ENCODE data around the gene PGR.

PGR gene

DNA sequence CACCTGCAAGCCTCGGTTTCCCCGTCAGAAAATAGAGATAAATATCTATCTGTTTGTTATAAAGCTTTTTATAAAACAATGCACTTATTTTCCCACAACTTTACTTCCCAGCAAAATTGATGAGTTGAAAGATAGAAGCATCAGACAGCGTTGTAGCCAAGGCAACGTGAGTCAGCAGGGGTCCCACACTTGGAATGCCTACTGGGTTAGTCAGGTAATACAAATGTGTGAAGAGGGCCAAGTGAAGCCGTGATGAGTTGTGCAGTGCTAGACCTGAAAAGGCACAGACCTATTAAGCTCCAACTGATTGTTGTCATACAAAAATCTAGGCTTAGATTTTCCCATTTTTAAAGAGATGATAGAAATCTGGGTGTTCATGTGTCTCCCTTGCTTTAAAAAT lies 118.7 kb downstream of the PGR start:
- DNase-seq (ENCODE audit: low spot score) = no peak

DNA sequence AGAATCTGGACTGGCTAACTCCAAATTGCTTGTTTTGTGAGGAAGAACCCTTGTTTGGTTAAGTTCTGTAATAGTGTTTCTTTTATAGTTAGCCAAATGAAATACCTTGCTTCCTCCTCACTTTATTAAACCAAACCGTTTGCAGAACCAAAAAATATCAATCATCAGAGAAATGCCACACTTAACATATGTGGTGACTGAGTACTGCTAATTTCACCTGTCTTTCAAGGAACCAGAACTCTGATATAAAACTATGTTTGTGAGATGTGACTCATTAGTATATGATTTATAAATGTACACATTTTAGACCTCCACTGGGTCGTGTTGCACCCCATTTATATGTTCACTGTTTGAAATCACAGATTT lies 119.9 kb downstream of the PGR start:
- DNase-seq (ENCODE audit: low spot score) = no peak

DNA sequence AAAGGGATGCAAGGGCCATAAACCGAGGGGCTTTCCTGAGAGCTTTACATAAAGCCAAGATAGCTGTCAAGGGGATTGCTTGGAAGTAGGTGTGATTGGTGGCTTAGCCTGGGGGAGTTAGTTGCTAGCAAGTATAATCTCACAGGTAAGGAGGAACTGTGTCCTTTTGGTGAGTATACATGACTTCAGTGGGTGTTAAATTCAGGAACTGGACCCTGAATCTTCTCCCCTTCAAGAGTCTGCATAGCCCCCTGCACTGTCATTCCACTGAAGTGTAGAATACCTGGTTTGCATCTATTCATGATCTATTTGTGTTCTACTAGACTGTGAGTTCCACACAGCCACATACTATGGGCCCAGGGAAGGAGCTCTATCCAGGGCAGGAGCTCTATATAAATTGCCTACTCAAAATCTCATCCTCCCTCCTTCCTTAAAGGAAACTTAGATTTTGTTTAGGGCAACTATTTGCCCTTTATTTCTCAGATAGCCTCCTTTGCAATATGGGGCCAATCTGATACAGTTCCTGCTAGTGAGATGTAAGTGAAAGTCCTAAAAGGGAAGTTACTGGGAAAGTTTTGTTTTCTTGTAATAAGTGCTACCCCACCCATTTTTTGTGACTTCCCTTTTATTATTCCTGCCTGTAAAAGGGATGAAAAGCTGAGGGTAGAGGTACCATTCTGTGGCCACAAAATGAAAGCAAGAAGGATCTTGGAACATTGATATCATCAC lies 120.5 kb downstream of the PGR start:
- no peak for DNase-seq (ENCODE audit: low spot score)

DNA sequence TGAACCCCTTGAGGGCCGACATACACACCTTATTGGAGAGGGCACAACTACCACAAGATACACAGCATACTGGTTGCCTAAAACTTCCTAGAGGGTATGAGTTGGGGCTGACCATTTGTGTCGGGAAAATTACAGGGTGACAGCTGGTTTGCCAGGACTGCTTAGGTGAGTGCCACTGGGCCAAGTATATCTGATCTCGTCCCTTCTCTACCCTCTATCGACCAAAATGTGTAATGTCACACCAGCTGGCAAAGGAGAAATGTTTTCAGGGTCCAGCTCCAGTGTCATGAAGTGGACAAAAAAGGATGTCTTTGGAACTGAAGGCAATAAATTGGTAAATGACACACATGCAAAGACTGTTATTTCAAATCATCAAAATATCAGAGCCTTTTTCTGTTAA lies 126.1 kb downstream of the PGR start:
- DNase-seq (ENCODE audit: low spot score) = no peak

DNA sequence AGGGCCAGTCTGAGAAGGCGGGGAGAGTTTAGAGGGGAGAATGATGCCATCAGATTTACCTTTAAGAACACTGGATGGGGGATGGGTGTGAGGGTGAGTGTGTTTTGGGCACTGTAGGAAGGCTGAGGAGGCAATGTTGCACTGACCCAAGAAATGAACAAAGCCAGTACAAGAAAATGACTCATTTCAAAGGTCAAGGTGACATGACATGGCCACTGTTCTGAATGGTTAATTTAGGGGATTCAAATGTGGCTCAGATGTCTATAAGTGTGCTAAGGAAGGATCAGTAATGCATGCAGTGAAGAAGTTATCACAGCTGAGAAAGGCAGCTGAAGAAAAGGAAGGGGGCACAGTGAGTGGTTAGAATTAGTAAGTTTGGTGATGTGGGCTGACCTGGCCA lies 129.9 kb downstream of the PGR start:
- DNase-seq (ENCODE audit: low spot score) = no peak

DNA sequence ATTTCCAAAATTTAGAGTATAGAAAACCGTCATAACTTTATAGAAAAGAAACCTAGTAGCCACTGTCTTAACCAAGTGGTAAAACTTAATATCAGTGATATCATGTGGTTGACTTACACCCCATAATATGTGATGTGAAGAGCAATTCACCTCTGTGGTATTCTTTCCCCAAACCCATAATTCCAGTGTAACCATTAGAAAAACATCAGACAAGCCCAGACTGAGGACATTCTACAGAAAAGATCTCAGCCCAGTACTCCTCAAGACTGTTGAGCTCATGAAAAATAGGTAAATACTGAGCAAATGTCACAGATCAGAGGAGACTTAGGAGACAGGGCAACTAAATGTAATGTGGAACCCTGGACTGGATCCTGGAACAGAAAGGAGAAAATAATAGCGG lies 134.6 kb downstream of the PGR start:
- no peak for DNase-seq (ENCODE audit: low spot score)

DNA sequence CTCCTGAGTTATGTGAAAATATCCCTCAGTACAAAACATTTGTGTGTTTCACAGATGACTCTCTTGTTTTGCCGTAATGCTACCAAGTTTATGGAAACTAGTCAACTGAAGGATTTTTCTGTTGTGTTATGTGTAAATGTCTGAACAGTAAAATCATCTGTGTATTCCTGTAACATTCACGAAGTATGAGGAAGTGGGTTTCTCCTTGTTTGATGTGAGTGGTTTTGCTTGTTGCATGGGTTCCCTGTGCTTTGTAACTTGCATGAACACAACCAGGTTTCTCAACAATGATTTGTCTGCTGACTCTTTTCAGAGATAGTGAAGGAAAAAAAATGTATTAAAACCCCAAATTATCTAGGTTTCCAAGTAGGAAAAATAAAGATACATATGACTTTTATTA lies 138.1 kb downstream of the PGR start:
- no peak for DNase-seq (ENCODE audit: low spot score)

DNA sequence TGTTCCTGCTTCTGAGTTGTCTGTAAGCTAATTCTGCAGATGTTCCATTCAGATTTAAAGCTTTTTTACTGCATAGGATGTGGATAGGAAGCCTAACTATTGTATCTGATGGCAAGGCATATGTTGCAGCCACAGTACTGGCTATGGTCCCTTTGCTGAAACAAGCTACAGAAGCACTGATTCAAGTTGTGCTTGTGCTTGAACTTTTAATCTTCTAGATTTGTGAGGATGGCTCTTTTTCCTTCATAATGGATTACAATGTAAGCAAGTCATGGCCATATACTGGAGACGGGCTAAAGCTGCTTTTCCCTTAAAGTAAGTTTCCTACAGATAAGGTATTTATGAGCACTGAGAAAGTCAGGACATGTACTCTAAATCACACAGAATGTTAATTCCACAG lies 138.7 kb downstream of the PGR start:
- no peak for DNase-seq (ENCODE audit: low spot score)

DNA sequence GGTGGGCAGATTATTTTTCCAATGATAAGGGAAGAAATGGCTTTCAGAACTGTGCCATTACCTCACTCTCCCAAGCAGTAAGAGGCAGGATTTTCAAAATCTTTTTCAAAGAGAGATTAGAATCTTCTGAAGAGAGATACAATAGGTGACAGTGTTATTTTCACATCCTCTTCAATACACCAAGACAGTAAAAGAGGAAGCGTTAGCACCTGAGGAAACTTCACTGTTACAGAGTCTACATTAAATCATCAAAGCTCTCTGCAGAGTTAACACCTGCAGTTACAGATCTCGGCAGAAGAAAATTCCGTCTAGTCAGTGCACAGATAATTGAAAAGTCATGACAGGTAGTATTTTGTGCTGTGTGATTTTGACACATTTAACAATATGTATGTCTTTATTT lies 144.9 kb downstream of the PGR start:
- no peak for DNase-seq (ENCODE audit: low spot score)

DNA sequence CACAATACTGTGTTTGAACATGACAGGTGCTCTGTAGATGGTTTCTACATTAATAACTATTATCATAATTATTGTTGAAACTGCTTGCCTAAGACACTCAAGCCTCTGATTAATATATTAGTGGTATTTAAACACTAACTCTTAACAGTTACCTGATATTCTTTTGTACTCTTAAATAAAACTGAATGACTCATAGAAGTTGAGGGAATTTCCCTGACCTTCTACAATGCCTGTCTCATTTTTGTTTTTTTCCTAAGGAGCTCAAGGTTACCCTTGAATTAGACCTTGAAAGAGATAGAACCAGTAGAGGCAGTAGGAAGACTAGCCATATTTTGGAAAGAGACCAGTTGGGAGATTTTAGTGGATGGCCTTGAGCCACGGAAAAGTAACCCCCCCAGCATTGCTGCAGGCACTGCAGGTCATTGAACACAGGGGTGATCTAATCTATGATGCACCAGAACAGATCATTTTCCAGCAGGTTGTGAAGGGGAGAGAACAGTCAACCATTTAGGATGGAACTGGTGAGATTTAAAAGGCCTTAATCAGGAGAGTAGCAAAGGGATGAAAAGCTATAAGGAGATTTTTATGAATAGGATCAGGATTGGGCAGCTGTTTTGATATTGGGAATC lies 148.3 kb downstream of the PGR start:
- no peak for DNase-seq (ENCODE audit: low spot score)

DNA sequence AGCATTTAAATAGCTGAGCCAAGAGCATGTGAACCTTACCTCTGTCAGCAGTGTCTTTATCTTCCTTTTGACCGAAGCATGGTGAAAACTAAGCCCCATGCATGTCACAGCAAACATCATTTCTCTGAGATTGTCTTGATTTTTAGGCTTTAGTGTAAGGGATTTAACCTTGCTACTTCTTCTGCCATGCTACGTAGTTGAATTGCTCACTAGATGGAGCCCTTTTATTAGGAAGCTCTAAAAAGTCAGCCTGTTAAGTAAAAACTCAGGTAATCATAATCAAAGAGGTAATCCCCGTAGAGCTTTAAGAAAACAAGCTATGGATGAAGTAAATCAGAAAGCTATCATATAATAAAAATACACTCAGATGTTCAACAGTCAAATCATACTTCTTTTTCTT lies 149.5 kb downstream of the PGR start:
- DNase-seq (ENCODE audit: low spot score) = no peak
